ENCODE results near the gene MED12L.

Gene MED12L

GRCh38 chr3:151477591-151478334, 392.3 kb downstream of the MED12L start:
- no peak for DNase-seq

- no peak for DNase-seq
Observed at GRCh38 chr3:151478335-151478697, 392.9 kb downstream of the MED12L start.

- DNase-seq = no peak
Observed at GRCh38 chr3:151479452-151479851, 394.0 kb downstream of the MED12L start.

GRCh38 chr3:151480492-151480891, 395.0 kb downstream of the MED12L start:
- no peak for DNase-seq

GRCh38 chr3:151483488-151483887, 398.0 kb downstream of the MED12L start:
- no peak for DNase-seq

DNA sequence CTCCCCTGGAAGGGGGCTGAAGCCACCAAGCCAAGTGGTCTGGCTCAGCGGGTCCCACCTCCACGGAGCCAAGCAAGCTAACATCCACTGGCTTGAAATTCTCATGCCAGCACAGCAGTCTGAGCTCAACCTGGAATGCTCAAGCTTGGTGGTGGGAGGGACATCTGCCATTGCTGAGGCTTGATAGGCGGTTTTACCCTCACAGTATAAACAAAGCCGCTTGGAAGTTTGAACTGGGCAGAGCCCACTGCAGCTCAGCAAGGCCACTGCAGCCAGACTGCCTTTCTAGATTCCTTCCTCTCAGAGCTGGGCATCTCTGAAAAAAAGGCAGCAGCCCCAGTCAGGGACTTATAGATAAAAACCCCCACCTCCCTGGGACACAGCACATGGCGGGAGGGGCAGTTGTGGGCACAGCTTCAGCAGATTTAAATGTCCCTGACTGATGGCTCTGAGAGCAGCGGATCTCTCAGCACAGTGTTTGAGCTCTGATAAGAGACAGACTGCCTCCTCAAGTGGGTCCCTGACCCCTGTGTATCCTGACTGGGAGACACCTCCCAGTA, 398.6 kb downstream of the MED12L start:
- DNase-seq = no peak
